ENCODE measurements around the gene MYH10.
"Not testable (repeated sequence)": the region's sequence is repeated elsewhere in the genome, so short reads cannot be mapped to it uniquely, and the experiment has no call there.

MYH10 gene

DNA sequence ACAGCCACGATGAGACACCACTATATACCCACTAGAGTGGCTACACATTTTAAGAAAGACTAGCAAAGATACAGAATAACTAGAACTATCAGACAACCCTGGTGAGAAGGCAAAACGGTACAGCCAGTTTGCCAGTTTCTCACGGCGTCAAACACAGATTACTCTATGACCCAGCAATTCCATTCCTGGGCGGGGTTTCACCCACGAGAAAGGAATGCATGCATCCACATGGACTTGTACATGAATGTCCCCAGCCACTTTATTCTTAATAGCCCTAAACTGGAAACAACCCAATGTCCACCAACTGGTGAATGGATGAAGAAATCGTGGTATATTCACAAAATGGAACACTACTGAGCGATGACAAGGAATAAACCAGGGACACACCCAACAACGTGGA is 74.5 kb downstream of the MYH10 start:
- H3K4me3 ChIP-seq (ENCODE audit: low read depth, low read length), result no peak overlapping the region
- H3K9me3 ChIP-seq (ENCODE audit: control insufficient read depth, insufficient read depth, low read depth, low read length), result no peaks in the 10 kb centered on the region
- no peaks in the 10 kb centered on the region for H3K27me3 ChIP-seq (ENCODE audit: control insufficient read depth, insufficient read depth, low read length)
- no peak overlapping the region for H3K9ac ChIP-seq (ENCODE audit: low read length)
- peaks cover 72% of the 10 kb centered on the region for H3K36me3 ChIP-seq (ENCODE audit: control insufficient read depth, insufficient read depth, low read length)
- no peaks in the 10 kb centered on the region for H3K4me1 ChIP-seq (ENCODE audit: control insufficient read depth, insufficient read depth, low read length)
- no peak overlapping the region for H3K27ac ChIP-seq (ENCODE audit: low read depth, low read length)

- peaks cover 62% of the 10 kb centered on the region for H3K36me3 ChIP-seq (ENCODE audit: control insufficient read depth, insufficient read depth, low read length)
- H3K9me3 ChIP-seq (ENCODE audit: control insufficient read depth, insufficient read depth, low read depth, low read length), result no peaks in the 10 kb centered on the region
- H3K4me3 ChIP-seq (ENCODE audit: low read depth, low read length), result no peak overlapping the region
- no peak overlapping the region for H3K9ac ChIP-seq (ENCODE audit: low read length)
- H3K27ac ChIP-seq (ENCODE audit: low read depth, low read length), result no peak overlapping the region
- H3K4me1 ChIP-seq (ENCODE audit: control insufficient read depth, insufficient read depth, low read length), result no peaks in the 10 kb centered on the region
- H3K27me3 ChIP-seq (ENCODE audit: control insufficient read depth, insufficient read depth, low read length), result no peaks in the 10 kb centered on the region
Measured at GRCh38 chr17:8555062-8555461, 75.5 kb downstream of the MYH10 start.

DNA sequence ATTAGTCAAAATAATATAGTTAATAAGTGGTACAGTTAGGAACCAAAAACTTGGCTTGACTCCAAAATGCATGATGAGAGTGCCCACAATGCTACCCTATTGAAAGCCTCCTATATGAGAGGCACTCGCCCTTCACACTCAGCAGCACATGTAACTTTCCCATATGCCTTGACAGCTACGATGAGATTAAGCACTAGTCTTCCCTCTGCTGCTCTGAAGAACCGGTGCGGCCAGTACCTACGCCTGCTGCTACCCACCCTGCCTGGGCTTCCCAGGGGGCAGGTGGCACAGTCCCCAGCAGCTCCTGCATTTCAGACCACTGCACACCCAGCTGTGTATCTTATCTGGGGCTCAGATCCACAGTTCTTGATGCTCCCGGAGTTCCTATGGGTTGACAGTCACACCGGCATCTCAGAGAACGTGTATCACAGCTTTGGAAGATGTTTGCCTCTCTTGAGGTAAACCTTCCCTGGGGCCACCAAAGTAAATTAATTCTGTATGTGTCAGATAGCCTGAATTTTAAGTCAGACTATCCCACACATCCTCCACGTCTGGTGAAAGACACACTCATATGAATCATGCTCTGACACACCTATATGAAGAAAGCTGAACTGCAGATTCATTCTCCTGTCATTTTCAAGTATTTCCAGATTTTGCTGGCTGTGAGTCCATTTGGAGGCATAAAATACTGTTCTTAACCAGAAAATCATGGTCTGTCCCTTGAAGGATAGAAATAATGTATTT is 77.8 kb downstream of the MYH10 start:
- no peak overlapping the region for H3K27ac ChIP-seq (ENCODE audit: low read depth, low read length)
- peaks cover 68% of the 10 kb centered on the region for H3K36me3 ChIP-seq (ENCODE audit: control insufficient read depth, insufficient read depth, low read length)
- no peaks in the 10 kb centered on the region for H3K4me1 ChIP-seq (ENCODE audit: control insufficient read depth, insufficient read depth, low read length)
- no peaks in the 10 kb centered on the region for H3K27me3 ChIP-seq (ENCODE audit: control insufficient read depth, insufficient read depth, low read length)
- no peak overlapping the region for H3K4me3 ChIP-seq (ENCODE audit: low read depth, low read length)
- no peaks in the 10 kb centered on the region for H3K9me3 ChIP-seq (ENCODE audit: control insufficient read depth, insufficient read depth, low read depth, low read length)
- no peak overlapping the region for H3K9ac ChIP-seq (ENCODE audit: low read length)

DNA sequence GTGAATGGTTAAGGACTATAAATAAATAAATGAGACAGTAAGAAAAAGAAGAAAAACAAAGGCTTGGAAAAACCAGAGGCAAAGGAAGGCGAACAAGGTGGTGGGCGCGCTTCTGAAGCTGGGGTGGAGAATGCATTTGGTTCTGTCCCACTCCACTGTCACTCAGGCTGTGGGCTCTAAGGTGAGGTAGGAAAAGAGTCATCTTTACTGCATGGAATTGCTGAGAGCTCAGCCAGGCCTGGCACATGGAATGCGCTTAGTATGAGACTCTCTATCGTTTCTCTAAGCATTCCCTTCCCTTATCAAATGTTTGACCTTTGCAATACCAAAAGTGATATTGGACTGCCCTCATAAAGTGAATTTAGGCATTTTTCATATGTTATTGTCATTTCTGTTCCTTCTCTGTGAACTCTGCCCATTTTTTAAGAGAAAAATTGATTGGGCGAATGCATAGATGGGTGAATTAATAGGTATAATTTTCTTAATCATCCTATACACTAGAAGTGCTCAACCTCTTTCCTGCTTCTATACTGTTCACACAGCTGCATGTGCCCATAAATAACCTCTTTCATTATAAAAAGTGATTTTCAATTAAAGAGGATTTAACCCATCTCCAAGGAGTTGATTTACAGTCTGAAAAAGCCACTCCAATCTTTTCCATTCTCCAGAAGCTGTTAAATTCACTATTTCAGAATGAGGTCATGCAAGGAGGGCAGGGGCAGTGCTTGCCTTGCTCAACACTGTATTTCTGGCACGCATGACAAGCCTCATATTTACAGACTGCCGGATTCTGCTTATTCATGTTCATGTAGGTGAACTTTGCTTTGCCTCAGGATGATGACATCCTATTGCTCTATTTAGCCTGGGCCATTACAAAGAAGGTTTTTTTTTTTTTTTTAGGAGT is 87.7 kb downstream of the MYH10 start:
- Histone ChIP-seq H3K36me3 (ENCODE audit: control insufficient read depth, insufficient read depth, low read length) (peaks cover 92% of the 10 kb centered on the region), H3K27me3 (ENCODE audit: control insufficient read depth, insufficient read depth, low read length) (no peaks in the 10 kb centered on the region), H3K9me3 (ENCODE audit: control insufficient read depth, insufficient read depth, low read depth, low read length) (no peaks in the 10 kb centered on the region), H3K27ac (ENCODE audit: low read depth, low read length) (no peak overlapping the region), H3K4me1 (ENCODE audit: control insufficient read depth, insufficient read depth, low read length) (no peaks in the 10 kb centered on the region), H3K9ac (ENCODE audit: low read length) (no peak overlapping the region), H3K4me3 (ENCODE audit: low read depth, low read length) (no peak overlapping the region)

- H3K27me3 ChIP-seq (ENCODE audit: control insufficient read depth, insufficient read depth, low read length); H3K4me1 ChIP-seq (ENCODE audit: control insufficient read depth, insufficient read depth, low read length); H3K4me3 ChIP-seq (ENCODE audit: low read depth, low read length); H3K9me3 ChIP-seq (ENCODE audit: control insufficient read depth, insufficient read depth, low read depth, low read length); H3K27ac ChIP-seq (ENCODE audit: low read depth, low read length); H3K9ac ChIP-seq (ENCODE audit: low read length): not testable (repeated sequence)
- peaks cover 94% of the 10 kb centered on the region for H3K36me3 ChIP-seq (ENCODE audit: control insufficient read depth, insufficient read depth, low read length)
Measured at GRCh38 chr17:8539976-8540375, 90.5 kb downstream of the MYH10 start.

GRCh38 chr17:8537734-8538133 is 92.8 kb downstream of the MYH10 start:
- Histone ChIP-seq H3K27me3 (ENCODE audit: control insufficient read depth, insufficient read depth, low read length) (no peaks in the 10 kb centered on the region), H3K36me3 (ENCODE audit: control insufficient read depth, insufficient read depth, low read length) (peaks cover 96% of the 10 kb centered on the region), H3K4me3 (ENCODE audit: low read depth, low read length) (no peak overlapping the region), H3K9ac (ENCODE audit: low read length) (no peak overlapping the region), H3K27ac (ENCODE audit: low read depth, low read length) (no peak overlapping the region), H3K4me1 (ENCODE audit: control insufficient read depth, insufficient read depth, low read length) (no peaks in the 10 kb centered on the region), H3K9me3 (ENCODE audit: control insufficient read depth, insufficient read depth, low read depth, low read length) (no peaks in the 10 kb centered on the region)

DNA sequence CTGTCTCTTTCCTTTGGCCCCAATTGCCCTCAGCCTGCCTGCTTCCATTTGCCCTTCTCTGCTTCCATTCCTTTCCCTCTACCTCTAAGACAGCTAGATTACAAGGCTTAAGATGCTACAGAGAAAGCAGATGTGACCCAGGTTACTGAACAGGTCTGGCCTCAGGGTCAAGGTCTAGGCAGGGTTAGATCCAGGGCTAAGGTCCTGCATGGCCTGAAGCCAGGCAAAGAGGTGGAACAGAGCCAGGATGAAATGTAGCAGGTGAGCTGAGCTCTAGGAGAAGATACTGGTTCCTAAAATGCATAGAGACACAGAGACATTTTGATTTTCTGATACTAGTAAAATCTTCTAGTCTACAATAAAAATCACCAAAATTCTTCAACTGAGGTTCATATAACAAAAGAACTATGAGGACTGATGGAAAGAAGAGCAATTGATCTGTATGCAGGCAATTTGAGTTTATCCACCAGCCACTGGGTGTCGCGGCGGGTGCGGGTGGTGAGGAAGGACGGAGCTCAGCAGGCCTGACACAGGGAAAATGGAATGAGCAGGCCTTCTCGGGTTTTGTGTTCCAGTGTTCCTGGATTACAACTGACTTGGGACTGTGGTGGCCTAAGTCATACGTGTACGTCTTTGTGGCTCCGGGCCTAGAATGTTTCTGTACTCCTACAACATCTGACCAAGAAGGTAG is 95.9 kb downstream of the MYH10 start:
- H3K36me3 ChIP-seq (ENCODE audit: control insufficient read depth, insufficient read depth, low read length), result peaks cover 95% of the 10 kb centered on the region
- H3K9me3 ChIP-seq (ENCODE audit: control insufficient read depth, insufficient read depth, low read depth, low read length), result no peaks in the 10 kb centered on the region
- no peaks in the 10 kb centered on the region for H3K4me1 ChIP-seq (ENCODE audit: control insufficient read depth, insufficient read depth, low read length)
- no peaks in the 10 kb centered on the region for H3K27me3 ChIP-seq (ENCODE audit: control insufficient read depth, insufficient read depth, low read length)
- H3K4me3 ChIP-seq (ENCODE audit: low read depth, low read length), result no peak overlapping the region
- no peak overlapping the region for H3K9ac ChIP-seq (ENCODE audit: low read length)
- no peak overlapping the region for H3K27ac ChIP-seq (ENCODE audit: low read depth, low read length)

DNA sequence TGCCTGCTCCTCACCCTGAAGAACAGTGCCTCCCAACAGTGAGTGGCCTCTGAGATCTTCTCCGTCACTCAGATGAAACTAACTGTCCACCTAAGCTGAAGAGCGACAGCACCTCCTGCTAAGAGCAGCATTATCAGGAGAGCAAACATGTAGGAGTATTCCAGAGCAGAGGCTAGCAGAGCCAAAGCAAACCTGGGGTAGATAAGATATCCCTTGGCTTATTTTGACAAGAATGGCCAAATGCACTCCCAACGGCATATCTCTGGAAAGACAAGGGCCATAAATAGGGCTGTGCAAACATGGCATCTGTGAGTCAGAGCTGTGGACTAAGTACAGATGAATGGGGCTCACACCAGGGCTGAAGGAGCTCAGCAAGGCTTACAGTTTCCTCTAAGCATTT is 98.5 kb downstream of the MYH10 start:
- H3K9ac ChIP-seq (ENCODE audit: low read length), result no peak overlapping the region
- no peaks in the 10 kb centered on the region for H3K27me3 ChIP-seq (ENCODE audit: control insufficient read depth, insufficient read depth, low read length)
- H3K27ac ChIP-seq (ENCODE audit: low read depth, low read length), result no peak overlapping the region
- H3K9me3 ChIP-seq (ENCODE audit: control insufficient read depth, insufficient read depth, low read depth, low read length), result no peaks in the 10 kb centered on the region
- peaks cover 97% of the 10 kb centered on the region for H3K36me3 ChIP-seq (ENCODE audit: control insufficient read depth, insufficient read depth, low read length)
- no peaks in the 10 kb centered on the region for H3K4me1 ChIP-seq (ENCODE audit: control insufficient read depth, insufficient read depth, low read length)
- no peak overlapping the region for H3K4me3 ChIP-seq (ENCODE audit: low read depth, low read length)

DNA sequence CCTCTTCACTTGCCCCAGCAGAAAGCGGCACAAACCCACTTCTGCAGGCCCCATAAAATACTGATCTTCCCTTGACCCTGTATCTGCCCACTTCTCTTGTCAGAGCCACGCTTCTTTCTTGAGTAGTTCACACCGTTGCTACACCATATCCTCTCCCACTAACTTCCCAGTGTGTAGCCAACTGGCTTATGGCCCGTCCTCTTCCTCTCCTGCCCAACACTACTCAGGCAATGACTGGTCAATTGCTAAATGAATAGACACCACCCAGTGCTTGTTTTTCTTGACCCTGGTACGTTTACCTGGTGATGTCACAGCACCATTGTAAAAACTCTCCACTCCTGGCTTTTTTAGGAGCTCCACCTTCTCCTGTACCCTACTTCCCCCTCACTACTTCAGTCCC is 107.9 kb downstream of the MYH10 start:
- H3K4me1 ChIP-seq (ENCODE audit: control insufficient read depth, insufficient read depth, low read length), result no peaks in the 10 kb centered on the region
- H3K4me3 ChIP-seq (ENCODE audit: low read depth, low read length), result no peak overlapping the region
- H3K36me3 ChIP-seq (ENCODE audit: control insufficient read depth, insufficient read depth, low read length), result peaks cover 95% of the 10 kb centered on the region
- no peaks in the 10 kb centered on the region for H3K27me3 ChIP-seq (ENCODE audit: control insufficient read depth, insufficient read depth, low read length)
- no peak overlapping the region for H3K27ac ChIP-seq (ENCODE audit: low read depth, low read length)
- H3K9ac ChIP-seq (ENCODE audit: low read length), result no peak overlapping the region
- no peaks in the 10 kb centered on the region for H3K9me3 ChIP-seq (ENCODE audit: control insufficient read depth, insufficient read depth, low read depth, low read length)

DNA sequence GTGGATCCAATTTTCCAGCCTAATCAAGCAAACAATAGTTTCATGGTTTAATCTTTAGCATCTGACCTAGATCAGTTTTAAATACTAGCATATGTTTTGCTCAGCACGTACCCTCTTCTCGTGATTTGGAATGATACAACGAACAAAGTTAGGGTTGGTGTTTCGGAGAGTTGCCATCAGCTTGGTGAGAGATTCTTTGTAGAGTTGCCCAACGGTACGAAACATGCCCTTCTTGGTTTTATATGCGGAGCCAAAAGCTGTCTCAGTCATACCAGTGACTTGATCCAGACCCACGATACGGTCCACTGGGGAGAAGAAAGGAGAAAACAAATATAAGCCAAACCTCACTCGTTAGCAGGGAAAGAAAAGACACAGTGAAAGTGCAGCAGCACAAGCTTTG is 109.5 kb downstream of the MYH10 start:
- H3K4me3 ChIP-seq (ENCODE audit: low read depth, low read length), result no peak overlapping the region
- no peak overlapping the region for H3K27ac ChIP-seq (ENCODE audit: low read depth, low read length)
- no peaks in the 10 kb centered on the region for H3K27me3 ChIP-seq (ENCODE audit: control insufficient read depth, insufficient read depth, low read length)
- H3K4me1 ChIP-seq (ENCODE audit: control insufficient read depth, insufficient read depth, low read length), result no peaks in the 10 kb centered on the region
- H3K9ac ChIP-seq (ENCODE audit: low read length), result no peak overlapping the region
- no peaks in the 10 kb centered on the region for H3K9me3 ChIP-seq (ENCODE audit: control insufficient read depth, insufficient read depth, low read depth, low read length)
- peaks cover 92% of the 10 kb centered on the region for H3K36me3 ChIP-seq (ENCODE audit: control insufficient read depth, insufficient read depth, low read length)

DNA sequence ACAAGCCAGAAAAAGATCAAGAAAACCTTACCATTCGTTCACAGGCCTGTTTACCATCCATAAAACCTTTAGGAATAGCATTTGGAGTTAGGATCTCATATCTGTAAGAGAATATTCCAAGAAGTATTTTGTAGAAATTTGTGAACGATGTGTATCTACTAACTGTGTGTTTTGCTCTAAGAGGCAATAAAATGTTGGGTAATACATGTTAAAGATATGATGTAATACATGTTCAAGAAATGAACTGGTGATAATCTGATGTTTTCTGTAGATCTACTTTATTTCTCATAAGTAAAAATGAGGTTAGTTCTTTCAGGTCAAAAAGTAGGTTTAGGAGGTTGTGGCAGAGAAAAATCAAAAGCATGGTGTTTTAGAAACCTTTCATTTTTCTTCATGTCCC is 111.7 kb downstream of the MYH10 start:
- Histone ChIP-seq H3K27me3 (ENCODE audit: control insufficient read depth, insufficient read depth, low read length) (no peaks in the 10 kb centered on the region), H3K9ac (ENCODE audit: low read length) (no peak overlapping the region), H3K9me3 (ENCODE audit: control insufficient read depth, insufficient read depth, low read depth, low read length) (no peaks in the 10 kb centered on the region), H3K4me1 (ENCODE audit: control insufficient read depth, insufficient read depth, low read length) (no peaks in the 10 kb centered on the region), H3K36me3 (ENCODE audit: control insufficient read depth, insufficient read depth, low read length) (peaks cover 93% of the 10 kb centered on the region), H3K4me3 (ENCODE audit: low read depth, low read length) (no peak overlapping the region), H3K27ac (ENCODE audit: low read depth, low read length) (no peak overlapping the region)
